ENCODE data around the gene ZNF226.
A peak's percentile ranks its signal among the peaks of the same experiment; 100 is the strongest.
"Not testable (repeated sequence)": the region's sequence is repeated elsewhere in the genome, so short reads cannot be mapped to it uniquely, and the experiment has no call there.

Gene ZNF226

GRCh38 chr19:44202470-44202869 is 37.6 kb downstream of the ZNF226 start:
- no peak overlapping the region for H3K9ac ChIP-seq (ENCODE audit: insufficient read length)
- DNase-seq (ENCODE audit: low read depth, low spot score): no peak
- TF ChIP-seq POLR2AphosphoS5 (IDR thresholded peaks at IDR 0.05; ENCODE audit: borderline replicate concordance, low read depth, low read length): no peak
- TF ChIP-seq EZH2 (IDR thresholded peaks at IDR 0.05): no peak
- no peak for TF ChIP-seq FOXP2 (optimal IDR thresholded peaks at IDR 0.05; ENCODE audit: control extremely low read depth, extremely low read length, insufficient read depth)
- no peaks in the 10 kb centered on the region for H3K9me3 ChIP-seq (ENCODE audit: low read depth, low read length)
- H3K36me3 ChIP-seq (ENCODE audit: insufficient read depth, low read length): no peaks in the 10 kb centered on the region
- H3K4me3 ChIP-seq: no peak overlapping the region
- no peak overlapping the region for H3K27ac ChIP-seq

DNA sequence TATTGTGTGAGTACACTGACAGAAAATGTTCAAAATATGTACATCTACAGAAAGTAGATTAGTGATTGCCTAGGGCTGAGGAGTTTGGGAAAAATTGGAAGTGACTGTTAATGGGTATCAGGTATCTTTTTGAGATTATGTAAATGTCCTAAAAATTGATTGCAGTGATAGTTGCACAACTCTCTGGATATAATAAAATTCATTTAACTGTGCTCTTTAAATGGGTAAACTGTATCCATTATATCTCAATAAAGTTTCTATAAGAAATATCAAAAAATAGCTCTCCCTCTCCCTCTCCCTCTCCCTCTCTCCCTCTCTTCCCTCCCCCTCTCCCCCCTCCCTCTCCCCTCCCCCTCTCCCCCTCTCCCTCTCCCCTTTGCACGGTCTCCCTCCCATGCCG is 38.1 kb downstream of the ZNF226 start:
- Histone ChIP-seq H3K36me3 (ENCODE audit: insufficient read depth, low read length) (no peaks in the 10 kb centered on the region), H3K27ac (no peak overlapping the region), H3K9ac (ENCODE audit: insufficient read length) (no peak overlapping the region), H3K9me3 (ENCODE audit: low read depth, low read length) (no peaks in the 10 kb centered on the region), H3K4me3 (no peak overlapping the region)
- TF ChIP-seq EZH2 (IDR thresholded peaks at IDR 0.05) (no peak), POLR2AphosphoS5 (IDR thresholded peaks at IDR 0.05; ENCODE audit: borderline replicate concordance, low read depth, low read length) (no peak), FOXP2 (optimal IDR thresholded peaks at IDR 0.05; ENCODE audit: control extremely low read depth, extremely low read length, insufficient read depth) (no peak)
- no peak for DNase-seq (ENCODE audit: low read depth, low spot score)

- H3K36me3 ChIP-seq (ENCODE audit: insufficient read depth, low read length); H3K9me3 ChIP-seq (ENCODE audit: low read depth, low read length); H3K9ac ChIP-seq (ENCODE audit: insufficient read length); H3K27ac ChIP-seq; H3K4me3 ChIP-seq; DNase-seq (ENCODE audit: low read depth, low spot score): not testable (repeated sequence)
These were observed 39.0 kb downstream of the ZNF226 start for GRCh38 chr19:44203877-44204276.

DNA sequence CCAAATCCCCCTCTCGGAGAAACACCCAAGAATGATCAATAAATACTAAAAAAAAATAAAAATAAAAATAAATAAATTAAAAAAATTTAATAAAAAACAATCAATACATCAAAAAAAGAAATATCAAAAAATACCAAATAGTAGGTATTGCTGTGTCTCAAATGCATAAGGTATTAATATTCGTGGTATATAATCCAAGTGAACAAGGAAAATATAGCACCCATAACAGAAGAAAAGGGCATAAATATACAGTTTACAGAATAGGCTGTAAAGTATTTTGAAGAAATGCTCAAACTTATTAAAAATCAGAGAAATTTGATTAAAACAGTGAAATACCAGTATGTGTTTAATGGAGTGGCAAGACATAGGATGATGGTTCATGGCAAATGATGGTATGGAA is 39.9 kb downstream of the ZNF226 start:
- DNase-seq (ENCODE audit: low read depth, low spot score): no peak
- H3K4me3 ChIP-seq: no peak overlapping the region
- no peaks in the 10 kb centered on the region for H3K36me3 ChIP-seq (ENCODE audit: insufficient read depth, low read length)
- TF ChIP-seq FOXP2 (optimal IDR thresholded peaks at IDR 0.05; ENCODE audit: control extremely low read depth, extremely low read length, insufficient read depth): no peak
- TF ChIP-seq EZH2 (IDR thresholded peaks at IDR 0.05): no peak
- no peak for TF ChIP-seq POLR2AphosphoS5 (IDR thresholded peaks at IDR 0.05; ENCODE audit: borderline replicate concordance, low read depth, low read length)
- no peaks in the 10 kb centered on the region for H3K9me3 ChIP-seq (ENCODE audit: low read depth, low read length)
- H3K27ac ChIP-seq: no peak overlapping the region
- H3K9ac ChIP-seq (ENCODE audit: insufficient read length): no peak overlapping the region

DNA sequence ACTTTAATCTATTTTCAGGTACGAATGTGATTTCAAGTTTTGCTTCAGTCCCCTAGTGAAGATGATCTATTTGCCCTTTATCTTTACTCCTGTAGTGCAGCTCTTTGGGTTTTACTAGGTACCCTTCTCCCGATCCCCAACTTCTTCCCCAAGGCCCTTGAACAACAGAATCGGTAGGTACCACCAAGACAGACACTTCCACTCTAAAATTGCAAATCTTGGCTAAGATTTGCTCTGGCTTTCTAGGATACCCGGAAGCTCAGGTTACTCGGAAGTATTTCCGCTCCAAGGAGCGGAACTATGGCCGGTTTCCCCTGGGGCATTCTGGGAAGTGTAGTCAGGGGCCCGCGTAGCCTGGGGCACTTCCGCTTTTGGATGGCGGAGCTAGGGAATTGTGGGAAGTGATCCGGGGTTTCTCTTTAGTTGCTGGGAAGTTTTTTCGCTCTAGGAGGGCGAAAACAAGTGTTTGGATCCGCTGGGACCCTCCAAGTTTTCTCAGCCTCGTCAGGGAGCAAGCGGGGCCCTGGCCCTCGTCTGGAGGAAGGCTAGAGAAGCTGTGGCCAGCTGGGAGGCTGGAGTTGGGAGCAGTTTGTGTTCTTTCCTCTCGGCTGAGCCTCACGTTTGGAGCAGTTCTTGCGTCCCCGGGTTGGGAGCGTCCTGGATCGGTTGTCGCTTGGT is 42.4 kb downstream of the ZNF226 start:
- H3K4me3 ChIP-seq: peak overlapping the region; percentile 88
- TF ChIP-seq POLR2AphosphoS5 (IDR thresholded peaks at IDR 0.05; ENCODE audit: borderline replicate concordance, low read depth, low read length): peak; percentile 81
- TF ChIP-seq FOXP2 (optimal IDR thresholded peaks at IDR 0.05; ENCODE audit: control extremely low read depth, extremely low read length, insufficient read depth): peak; percentile 19
- TF ChIP-seq EZH2 (IDR thresholded peaks at IDR 0.05): no peak
- no peaks in the 10 kb centered on the region for H3K36me3 ChIP-seq (ENCODE audit: insufficient read depth, low read length)
- DNase-seq (ENCODE audit: low read depth, low spot score): peak; percentile 95
- H3K9me3 ChIP-seq (ENCODE audit: low read depth, low read length): peaks cover 3% of the 10 kb centered on the region; the same call in 1 of the 2 replicates
- H3K27ac ChIP-seq: peak overlapping the region; percentile 86
- H3K9ac ChIP-seq (ENCODE audit: insufficient read length): peak overlapping the region; percentile 94

DNA sequence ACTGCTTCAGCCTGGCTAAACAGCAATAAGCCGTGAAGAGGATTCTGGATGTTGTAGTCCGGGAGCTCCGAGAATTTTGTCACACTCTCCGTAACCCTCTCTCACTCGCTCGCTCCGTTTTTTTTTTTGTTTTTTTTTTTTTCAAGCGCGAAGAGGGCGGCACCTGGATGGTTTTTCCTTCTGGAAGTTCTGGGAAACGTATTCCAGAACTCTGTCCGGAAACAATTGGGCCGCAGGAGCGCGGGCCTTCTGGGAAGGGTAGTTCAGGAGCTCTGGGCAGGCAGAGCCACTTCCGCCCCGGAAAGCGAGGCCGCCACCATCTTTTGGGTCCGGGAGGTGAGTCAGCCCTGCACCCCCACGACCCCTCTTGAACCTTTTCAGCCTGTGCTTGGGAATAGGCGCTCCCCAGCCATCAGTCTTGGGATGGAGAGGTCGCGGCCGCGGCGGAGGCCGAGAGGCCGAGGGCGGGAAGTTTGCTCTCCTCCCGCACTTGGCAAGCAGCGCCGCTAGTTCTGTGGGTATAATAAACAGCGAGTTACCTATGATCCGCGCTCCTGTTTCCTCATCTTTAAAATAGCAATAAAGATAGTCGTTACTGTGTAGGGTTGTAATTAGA is 47.5 kb downstream of the ZNF226 start, which contains the start of gene ZNF227:
TSS of gene ZNF227 (plus strand) at position 283 of the 616 bp plus-strand sequence. CDS start 5,261 bp downstream, outside the sequence.
- TF ChIP-seq FOXP2 (optimal IDR thresholded peaks at IDR 0.05; ENCODE audit: control extremely low read depth, extremely low read length, insufficient read depth) (no peak), POLR2AphosphoS5 (IDR thresholded peaks at IDR 0.05; ENCODE audit: borderline replicate concordance, low read depth, low read length) (peak; percentile 86), EZH2 (IDR thresholded peaks at IDR 0.05) (no peak)
- peaks cover 3% of the 10 kb centered on the region; the same call in 1 of the 2 replicates for H3K9me3 ChIP-seq (ENCODE audit: low read depth, low read length)
- peak within 1 kb of the TSS; percentile 96 for H3K4me3 ChIP-seq
- H3K9ac ChIP-seq (ENCODE audit: insufficient read length): peak within 1 kb of the TSS; percentile 90
- H3K27ac ChIP-seq: peak within 1 kb of the TSS; percentile 85
- H3K36me3 ChIP-seq (ENCODE audit: insufficient read depth, low read length): peaks cover 37% of the 10 kb centered on the region
- DNase-seq (ENCODE audit: low read depth, low spot score): peak; percentile 79

DNA sequence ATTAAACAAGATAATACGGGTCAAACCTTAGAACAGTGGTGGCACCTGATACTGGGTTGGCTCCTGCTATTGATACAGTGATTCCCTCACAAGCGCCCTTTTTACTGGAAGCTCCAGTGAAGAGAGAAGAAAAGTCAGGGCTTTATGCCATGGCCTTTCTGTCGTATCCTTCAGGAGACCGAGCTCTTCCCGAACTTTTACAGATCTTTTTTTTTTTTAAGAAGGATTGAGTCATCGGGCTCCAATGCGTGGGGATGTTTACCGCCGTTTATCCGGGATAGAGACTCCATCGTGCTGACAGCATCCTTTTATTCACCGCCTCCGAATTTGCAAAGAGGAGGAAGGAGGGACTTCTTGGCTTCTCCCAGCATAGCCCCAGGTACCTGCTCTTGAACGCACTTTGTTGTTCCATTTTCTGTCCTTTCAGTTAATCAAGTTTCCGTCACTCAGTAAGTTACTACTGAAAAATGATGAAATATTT is 48.0 kb downstream of the ZNF226 start:
- Histone ChIP-seq H3K9me3 (ENCODE audit: low read depth, low read length) (peaks cover 3% of the 10 kb centered on the region; the same call in 1 of the 2 replicates), H3K9ac (ENCODE audit: insufficient read length) (peak overlapping the region; percentile 90), H3K27ac (peak overlapping the region; percentile 85; the same call in 1 of the 2 replicates), H3K4me3 (peak overlapping the region; percentile 96), H3K36me3 (ENCODE audit: insufficient read depth, low read length) (peaks cover 42% of the 10 kb centered on the region)
- DNase-seq (ENCODE audit: low read depth, low spot score): no peak
- TF ChIP-seq FOXP2 (optimal IDR thresholded peaks at IDR 0.05; ENCODE audit: control extremely low read depth, extremely low read length, insufficient read depth) (no peak), POLR2AphosphoS5 (IDR thresholded peaks at IDR 0.05; ENCODE audit: borderline replicate concordance, low read depth, low read length) (no peak), EZH2 (IDR thresholded peaks at IDR 0.05) (no peak)

- DNase-seq (ENCODE audit: low read depth, low spot score); H3K9ac ChIP-seq (ENCODE audit: insufficient read length); H3K4me3 ChIP-seq; H3K9me3 ChIP-seq (ENCODE audit: low read depth, low read length); H3K27ac ChIP-seq: not testable (repeated sequence)
- H3K36me3 ChIP-seq (ENCODE audit: insufficient read depth, low read length): peaks cover 42% of the 10 kb centered on the region
These were observed 55.0 kb downstream of the ZNF226 start for GRCh38 chr19:44219926-44220325.

DNA sequence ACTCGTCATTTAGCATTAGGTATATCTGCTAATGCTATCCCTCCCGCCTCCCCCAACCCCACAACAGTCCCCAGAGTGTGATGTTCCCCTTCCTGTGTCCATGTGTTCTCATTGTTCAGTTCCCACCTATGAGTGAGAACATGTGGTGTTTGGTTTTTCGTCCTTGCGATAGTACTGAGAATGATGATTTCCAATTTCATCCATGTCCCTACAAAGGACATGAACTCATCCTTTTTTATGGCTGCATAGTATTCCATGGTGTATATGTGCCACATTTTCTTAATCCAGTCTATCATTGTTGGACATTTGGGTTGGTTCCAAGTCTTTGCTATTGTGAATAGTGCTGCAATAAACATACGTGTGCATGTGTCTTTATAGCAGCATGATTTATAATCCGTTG is 55.9 kb downstream of the ZNF226 start:
- peaks cover 35% of the 10 kb centered on the region for H3K36me3 ChIP-seq (ENCODE audit: insufficient read depth, low read length)
- H3K27ac ChIP-seq; DNase-seq (ENCODE audit: low read depth, low spot score); H3K9me3 ChIP-seq (ENCODE audit: low read depth, low read length); H3K9ac ChIP-seq (ENCODE audit: insufficient read length); H3K4me3 ChIP-seq: not testable (repeated sequence)

DNA sequence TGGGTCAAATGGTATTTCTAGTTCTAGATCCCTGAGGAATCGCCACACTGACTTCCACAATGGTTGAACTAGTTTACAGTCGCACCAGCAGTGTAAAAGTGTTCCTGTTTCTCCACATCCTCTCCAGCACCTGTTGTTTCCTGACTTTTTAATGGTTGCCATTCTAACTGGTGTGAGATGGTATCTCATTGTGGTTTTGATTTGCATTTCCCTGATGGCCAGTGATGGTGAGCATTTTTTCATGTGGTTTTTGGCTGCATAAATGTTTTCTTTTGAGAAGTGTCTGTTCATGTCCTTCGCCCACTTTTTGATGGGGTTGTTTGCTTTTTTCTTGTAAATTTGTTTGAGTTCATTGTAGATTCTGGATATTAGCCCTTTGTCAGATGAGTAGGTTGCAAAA is 56.4 kb downstream of the ZNF226 start:
- DNase-seq (ENCODE audit: low read depth, low spot score); H3K4me3 ChIP-seq; H3K9ac ChIP-seq (ENCODE audit: insufficient read length); H3K27ac ChIP-seq; H3K9me3 ChIP-seq (ENCODE audit: low read depth, low read length): not testable (repeated sequence)
- H3K36me3 ChIP-seq (ENCODE audit: insufficient read depth, low read length): peaks cover 30% of the 10 kb centered on the region

Data from SK-N-MC (cell line).